ENCODE results near the gene DIAPH2. TPM values are rescaled to one million over a fixed set of nuclear protein-coding genes. Genes with fewer than 3 reads are reported as not detected.

Gene DIAPH2
- total RNA-seq, 1 donor from 2014 or later = 7.9 TPM

DNA sequence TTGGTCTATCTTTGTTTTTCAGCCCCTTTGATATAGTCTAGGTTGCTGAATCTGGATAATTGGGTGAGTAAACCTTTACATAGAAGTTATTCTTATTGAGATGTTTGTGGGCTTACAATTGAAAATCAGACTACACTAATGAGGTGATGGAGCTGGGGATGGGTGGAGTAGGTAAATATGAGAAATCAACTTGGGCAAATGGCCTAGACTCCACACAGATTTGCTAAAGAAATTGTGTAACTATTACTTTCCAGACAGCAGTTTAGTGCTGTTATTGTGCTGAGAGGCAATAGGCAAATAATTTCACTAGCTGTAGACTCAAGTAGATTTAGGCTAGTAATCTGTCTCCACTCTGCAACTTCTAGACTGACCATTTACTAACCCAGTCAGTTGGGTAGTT, 8.2 kb downstream of the DIAPH2 start:
- Histone ChIP-seq H3K36me3 (ENCODE audit: control insufficient read depth, insufficient read depth, low read length) (no peaks in the 10 kb centered on the region), H3K4me3 (ENCODE audit: low read depth, low read length) (no peak overlapping the region), H3K27me3 (ENCODE audit: control insufficient read depth, insufficient read depth, low read length) (no peaks in the 10 kb centered on the region)
- TF ChIP-seq, protein P1, sequence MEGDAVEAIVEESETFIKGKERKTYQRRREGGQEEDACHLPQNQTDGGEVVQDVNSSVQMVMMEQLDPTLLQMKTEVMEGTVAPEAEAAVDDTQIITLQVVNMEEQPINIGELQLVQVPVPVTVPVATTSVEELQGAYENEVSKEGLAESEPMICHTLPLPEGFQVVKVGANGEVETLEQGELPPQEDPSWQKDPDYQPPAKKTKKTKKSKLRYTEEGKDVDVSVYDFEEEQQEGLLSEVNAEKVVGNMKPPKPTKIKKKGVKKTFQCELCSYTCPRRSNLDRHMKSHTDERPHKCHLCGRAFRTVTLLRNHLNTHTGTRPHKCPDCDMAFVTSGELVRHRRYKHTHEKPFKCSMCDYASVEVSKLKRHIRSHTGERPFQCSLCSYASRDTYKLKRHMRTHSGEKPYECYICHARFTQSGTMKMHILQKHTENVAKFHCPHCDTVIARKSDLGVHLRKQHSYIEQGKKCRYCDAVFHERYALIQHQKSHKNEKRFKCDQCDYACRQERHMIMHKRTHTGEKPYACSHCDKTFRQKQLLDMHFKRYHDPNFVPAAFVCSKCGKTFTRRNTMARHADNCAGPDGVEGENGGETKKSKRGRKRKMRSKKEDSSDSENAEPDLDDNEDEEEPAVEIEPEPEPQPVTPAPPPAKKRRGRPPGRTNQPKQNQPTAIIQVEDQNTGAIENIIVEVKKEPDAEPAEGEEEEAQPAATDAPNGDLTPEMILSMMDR (IDR thresholded peaks at IDR 0.05; ENCODE audit: insufficient read depth, low read length, severe bottlenecking) = no peak
- FAIRE-seq (no peak), DNase-seq (ENCODE audit: low read depth) (no peak)

DNA sequence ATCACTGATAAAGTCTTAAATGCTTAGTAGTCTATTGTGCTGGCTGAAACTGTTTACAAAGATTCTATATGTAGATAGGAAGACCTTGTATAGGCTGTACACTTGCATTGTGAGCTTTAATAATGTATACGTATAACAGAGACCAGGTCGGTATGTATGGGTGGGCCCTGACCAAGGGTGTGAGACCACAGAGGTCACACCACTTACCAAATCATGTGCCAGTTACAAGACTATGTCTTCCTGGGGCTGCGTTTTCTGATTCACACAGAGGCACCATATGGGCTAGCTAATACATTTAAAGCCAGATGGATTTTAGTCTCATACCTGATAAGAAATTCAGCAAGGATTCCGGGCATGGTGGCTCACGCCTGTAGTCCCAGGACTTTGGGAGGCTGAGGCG, 8.8 kb downstream of the DIAPH2 start:
- TF ChIP-seq, protein P1 (IDR thresholded peaks at IDR 0.05; ENCODE audit: insufficient read depth, low read length, severe bottlenecking) = no peak
- no peaks in the 10 kb centered on the region for H3K27me3 ChIP-seq (ENCODE audit: control insufficient read depth, insufficient read depth, low read length)
- H3K4me3 ChIP-seq (ENCODE audit: low read depth, low read length) = no peak overlapping the region
- no peak for FAIRE-seq
- DNase-seq (ENCODE audit: low read depth) = no peak
- no peaks in the 10 kb centered on the region for H3K36me3 ChIP-seq (ENCODE audit: control insufficient read depth, insufficient read depth, low read length)

DNA sequence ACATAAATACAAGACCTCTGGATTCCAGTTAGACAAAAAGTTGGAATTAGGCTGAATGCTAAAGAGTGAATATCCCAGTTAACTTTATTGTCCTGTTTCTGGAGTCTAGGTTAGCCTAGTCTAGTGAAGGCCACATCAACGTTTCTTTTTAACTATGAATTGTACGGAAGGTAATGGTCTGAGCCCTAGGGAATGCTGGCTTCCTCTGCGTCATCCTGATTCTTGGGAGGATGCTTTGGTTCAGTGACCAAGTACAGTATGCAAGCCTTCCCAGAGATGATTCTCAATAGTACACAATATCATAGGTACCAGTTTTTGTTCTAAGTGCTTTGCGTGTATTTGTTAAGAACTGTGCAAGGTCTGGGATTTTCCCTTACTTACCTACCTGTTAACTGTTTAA, 11.8 kb downstream of the DIAPH2 start:
- FAIRE-seq (no peak), DNase-seq (ENCODE audit: low read depth) (no peak)
- no peaks in the 10 kb centered on the region for H3K27me3 ChIP-seq (ENCODE audit: control insufficient read depth, insufficient read depth, low read length)
- TF ChIP-seq, protein P1 (IDR thresholded peaks at IDR 0.05; ENCODE audit: insufficient read depth, low read length, severe bottlenecking) = no peak
- H3K36me3 ChIP-seq (ENCODE audit: control insufficient read depth, insufficient read depth, low read length) = no peaks in the 10 kb centered on the region
- no peak overlapping the region for H3K4me3 ChIP-seq (ENCODE audit: low read depth, low read length)

DNA sequence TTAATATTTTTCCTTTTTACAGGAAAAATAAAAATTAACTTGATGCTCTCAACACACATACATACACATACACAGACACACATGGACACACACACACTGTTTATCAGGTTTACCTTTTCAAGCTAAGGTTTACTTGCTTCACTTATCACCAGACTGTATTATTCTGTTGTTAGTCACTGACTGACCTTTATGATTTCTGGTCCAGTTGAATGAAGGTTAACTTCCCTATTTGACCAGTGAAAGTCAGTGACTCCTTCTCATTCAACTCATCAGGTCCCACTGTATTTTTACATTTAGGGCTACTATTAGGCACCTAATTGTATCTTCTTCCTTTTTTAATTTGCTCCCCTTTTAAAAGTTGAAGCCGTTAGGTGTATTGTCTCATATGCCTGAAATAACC, 16.0 kb downstream of the DIAPH2 start:
- no peaks in the 10 kb centered on the region for H3K27me3 ChIP-seq (ENCODE audit: control insufficient read depth, insufficient read depth, low read length)
- DNase-seq (ENCODE audit: low read depth) = no peak
- H3K4me3 ChIP-seq (ENCODE audit: low read depth, low read length) = no peak overlapping the region
- no peak for FAIRE-seq
- TF ChIP-seq, protein P1 (IDR thresholded peaks at IDR 0.05; ENCODE audit: insufficient read depth, low read length, severe bottlenecking) = no peak
- H3K36me3 ChIP-seq (ENCODE audit: control insufficient read depth, insufficient read depth, low read length) = no peaks in the 10 kb centered on the region

DNA sequence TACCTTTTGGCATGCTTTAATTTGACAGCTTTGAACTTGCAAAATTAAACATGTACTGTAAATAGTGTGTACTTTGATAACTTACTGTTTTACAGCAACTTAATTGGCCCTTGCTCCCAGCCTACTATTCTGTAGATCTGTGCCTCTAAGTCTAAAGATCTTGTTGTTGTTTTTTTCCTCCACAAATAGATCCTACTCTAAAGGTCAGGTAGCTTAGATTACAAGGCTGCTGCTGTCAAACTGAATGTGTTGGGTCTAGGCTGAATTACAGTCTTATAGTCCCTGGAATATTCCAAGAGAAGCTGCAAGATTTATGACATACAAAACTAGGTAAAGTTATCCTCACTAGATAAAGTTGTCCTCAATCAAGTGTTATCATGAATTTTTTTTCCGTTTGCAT, 18.7 kb downstream of the DIAPH2 start:
- FAIRE-seq (no peak), DNase-seq (ENCODE audit: low read depth) (no peak)
- Histone ChIP-seq H3K4me3 (ENCODE audit: low read depth, low read length) (no peak overlapping the region), H3K36me3 (ENCODE audit: control insufficient read depth, insufficient read depth, low read length) (no peaks in the 10 kb centered on the region), H3K27me3 (ENCODE audit: control insufficient read depth, insufficient read depth, low read length) (no peaks in the 10 kb centered on the region)
- TF ChIP-seq, protein P1 (IDR thresholded peaks at IDR 0.05; ENCODE audit: insufficient read depth, low read length, severe bottlenecking) = no peak

DNA sequence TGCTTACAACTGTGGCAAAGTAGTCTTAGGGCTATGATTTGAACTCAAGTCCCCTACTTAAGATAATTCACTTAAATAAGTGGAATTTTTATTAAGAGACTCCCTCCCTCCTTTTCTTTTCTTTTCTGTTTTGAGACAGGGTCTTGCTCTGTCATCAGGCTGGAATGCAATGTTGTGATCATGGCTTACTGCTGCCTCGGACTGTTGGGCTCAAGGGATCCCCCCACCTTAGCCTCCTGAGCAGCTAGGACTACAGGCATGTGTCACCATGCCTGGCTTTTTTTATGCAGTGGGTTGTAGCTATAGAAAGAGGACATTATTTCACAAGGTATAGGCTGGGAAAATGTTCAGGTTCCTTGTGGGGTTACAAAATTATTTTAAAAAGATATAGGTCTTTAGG, 19.2 kb downstream of the DIAPH2 start:
- FAIRE-seq (no peak), DNase-seq (ENCODE audit: low read depth) (no peak)
- H3K4me3 ChIP-seq (ENCODE audit: low read depth, low read length) = no peak overlapping the region
- no peaks in the 10 kb centered on the region for H3K27me3 ChIP-seq (ENCODE audit: control insufficient read depth, insufficient read depth, low read length)
- H3K36me3 ChIP-seq (ENCODE audit: control insufficient read depth, insufficient read depth, low read length) = no peaks in the 10 kb centered on the region
- TF ChIP-seq, protein P1 (IDR thresholded peaks at IDR 0.05; ENCODE audit: insufficient read depth, low read length, severe bottlenecking) = no peak
